GM21360 (cell line): ENCODE results near the gene ADAMTS6.
"Not testable (repeated sequence)": the region's sequence is repeated elsewhere in the genome, so short reads cannot be mapped to it uniquely, and the experiment has no call there.

Experiments
- ATAC-seq: cut with Tn5 transposase; IDR thresholded peaks from one replicate; pipeline ENCODE4 v1.9.1; 2021; ENCODE audit warnings: mild to moderate bottlenecking, moderate library complexity; ENCODE audit not compliant: unreplicated experiment

ADAMTS6 gene

DNA sequence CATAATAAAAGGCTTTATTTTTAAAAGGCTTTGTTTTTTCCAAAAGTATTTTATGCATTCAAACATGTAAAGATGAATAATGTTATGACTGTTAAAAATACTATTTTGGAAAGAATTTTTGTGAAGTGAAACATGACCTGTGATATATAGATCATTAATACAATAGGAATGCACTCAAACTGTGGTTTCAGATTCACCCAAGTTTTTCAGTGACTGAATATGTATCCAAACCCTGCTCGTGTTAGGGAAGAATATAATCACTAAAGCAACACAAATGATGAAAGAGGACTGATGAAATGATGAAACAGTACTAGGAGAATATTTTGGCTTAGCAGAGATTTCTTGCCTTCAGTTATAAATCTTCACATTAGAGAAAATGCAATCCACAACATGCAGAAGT lies 278.0 kb downstream of the ADAMTS6 start:
- ATAC-seq = no peak

GRCh38 chr5:65199993-65200675 lies 281.6 kb downstream of the ADAMTS6 start:
- no peak for ATAC-seq

DNA sequence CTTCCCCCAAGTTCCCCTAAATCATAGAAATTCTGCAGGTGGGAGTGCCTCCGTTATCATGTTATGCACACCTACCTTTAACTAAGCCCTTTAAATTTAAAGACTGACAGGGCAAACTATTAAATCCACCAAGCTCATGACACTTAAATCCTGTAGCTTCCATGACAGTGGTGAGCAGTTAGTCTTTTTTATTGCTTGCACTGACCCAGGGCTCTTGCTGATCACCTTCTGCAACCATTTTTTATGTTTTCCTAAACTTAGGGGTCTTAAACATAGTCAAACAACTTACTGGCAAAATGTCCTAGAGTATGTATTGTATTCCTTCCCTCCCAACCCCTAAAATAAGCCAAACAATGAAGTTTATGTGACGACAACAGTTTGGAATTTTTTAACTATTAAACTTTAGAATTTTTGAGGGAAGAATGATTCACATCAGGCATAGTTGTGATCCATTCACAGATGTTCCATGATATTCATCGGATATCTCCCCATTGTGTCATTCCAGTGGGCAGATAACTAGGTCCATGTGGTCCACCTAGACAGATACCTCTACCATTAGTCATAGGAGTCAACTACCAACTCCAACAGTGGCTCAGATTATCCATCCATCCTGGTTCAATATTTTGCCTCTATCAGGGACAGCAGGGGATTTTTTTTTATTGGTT lies 283.1 kb downstream of the ADAMTS6 start:
- ATAC-seq = no peak

DNA sequence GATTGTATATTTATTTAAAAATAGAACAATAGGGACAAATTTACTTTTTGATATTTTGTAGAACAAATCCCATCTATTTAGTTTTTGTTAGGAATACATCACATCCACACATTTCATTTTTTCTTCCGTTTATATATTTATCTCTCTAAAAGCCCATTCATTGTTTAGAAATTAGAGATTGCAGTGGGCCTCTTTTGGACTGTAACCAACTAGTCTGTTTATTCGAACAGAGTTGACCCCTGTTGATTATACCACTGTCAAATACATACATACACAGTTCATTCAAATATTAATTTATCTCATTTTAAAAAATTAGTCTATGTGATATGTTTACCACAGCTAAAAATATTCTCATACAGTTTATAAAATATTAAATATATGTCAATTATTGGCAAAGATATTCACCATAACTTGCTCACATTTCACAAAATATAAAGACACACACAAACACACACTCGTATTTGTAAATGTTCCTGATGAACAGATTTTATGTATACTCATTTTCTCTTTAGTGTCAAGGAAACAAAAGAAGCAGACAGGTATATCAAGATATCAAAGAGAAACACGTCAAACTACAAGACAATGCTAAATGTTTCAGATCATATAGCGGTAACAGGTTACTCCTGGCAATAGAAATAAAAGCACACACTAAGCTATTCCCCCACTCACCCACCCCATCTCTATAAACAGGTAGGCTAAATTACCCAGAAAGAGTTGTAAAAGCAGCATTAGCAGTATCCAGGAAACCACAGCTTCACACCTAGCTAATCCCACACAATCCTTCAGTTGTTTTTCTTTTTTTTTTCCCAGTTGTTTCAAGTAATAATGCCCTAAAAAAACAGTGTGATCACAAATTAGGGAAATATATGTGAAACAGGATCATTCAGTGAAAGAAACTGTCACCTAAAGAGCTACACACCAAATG lies 283.9 kb downstream of the ADAMTS6 start:
- no peak for ATAC-seq

- ATAC-seq = no peak
These were observed 286.8 kb downstream of the ADAMTS6 start for GRCh38 chr5:65194871-65195270.

DNA sequence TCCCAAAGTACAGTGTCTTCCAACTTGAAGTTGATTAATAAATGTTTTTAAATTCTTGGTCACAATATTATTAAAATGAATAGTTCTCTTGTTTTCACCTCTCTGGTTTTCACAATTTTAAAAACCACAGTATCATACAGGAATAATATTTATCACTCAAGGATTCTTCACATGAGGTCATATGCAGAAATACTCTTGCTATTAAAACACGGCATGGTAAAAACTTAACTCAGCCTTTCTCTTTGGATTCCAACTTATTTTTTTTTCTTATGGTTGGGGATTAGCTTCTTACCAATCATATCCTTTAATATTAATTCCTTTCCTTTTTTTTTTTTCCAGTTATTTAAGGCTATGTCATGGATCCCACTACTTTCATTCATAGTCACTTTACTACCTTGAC lies 289.4 kb downstream of the ADAMTS6 start:
- ATAC-seq = no peak

- ATAC-seq = no peak
These were observed 290.1 kb downstream of the ADAMTS6 start for GRCh38 chr5:65191554-65192135.

DNA sequence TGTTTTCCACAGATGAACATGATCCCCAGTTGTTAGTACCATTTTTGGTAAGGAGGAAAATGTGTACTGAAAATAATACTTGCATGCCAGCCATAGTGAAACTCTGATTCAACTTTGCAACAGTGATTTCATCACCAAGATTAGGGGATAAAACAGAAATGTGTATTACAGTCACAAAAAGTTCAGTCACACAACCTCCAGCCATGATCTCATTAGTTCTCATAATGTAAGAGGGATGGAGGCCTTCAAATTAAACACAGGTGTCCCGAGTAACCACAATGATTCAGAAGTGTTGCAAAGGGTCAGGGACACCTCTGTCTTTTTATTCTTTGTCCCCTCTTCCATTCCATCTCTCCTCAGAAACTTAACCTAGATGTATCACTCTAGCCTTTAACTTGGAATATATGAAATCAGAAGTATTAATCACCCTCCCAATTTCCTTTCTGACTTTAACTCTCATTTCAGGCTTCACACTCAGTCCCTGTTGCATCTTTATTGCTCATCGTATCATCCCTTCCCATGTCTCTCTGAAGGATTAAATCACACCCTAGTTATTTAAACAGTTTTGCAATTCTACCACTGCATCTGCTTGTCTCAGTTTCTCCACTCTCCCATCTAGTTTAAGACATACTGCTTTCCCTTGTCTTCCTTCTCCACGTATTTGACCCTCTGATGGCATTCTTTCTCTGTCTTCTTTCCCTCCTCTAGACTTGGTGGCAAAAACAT lies 291.2 kb downstream of the ADAMTS6 start:
- ATAC-seq = peak; percentile 72

DNA sequence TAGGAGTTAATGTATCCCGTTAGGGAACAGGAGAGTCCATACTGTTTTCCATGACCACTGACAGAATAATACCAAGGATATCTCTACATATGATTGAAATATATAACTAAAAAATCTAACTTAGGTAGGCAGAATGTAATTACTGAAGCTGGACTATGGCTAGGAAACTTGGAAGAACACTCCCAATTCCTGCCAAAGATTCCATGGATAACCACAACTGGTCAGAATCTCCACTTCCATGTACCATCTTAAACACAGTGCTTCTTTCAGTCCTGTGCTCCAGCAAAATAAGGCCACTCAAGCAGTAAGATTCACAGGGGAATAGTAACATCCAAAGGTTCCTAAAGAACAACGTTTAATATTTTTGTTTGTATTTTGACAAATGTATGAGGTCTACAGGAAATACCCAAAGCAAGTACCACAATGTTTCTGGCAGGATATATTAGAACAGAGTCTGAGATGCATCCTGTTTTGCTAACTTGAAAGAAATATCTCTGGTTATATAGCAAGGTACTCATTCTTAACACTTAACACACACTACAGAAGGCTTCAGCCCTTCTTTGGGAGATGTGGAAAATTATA lies 295.0 kb downstream of the ADAMTS6 start:
- no peak for ATAC-seq

DNA sequence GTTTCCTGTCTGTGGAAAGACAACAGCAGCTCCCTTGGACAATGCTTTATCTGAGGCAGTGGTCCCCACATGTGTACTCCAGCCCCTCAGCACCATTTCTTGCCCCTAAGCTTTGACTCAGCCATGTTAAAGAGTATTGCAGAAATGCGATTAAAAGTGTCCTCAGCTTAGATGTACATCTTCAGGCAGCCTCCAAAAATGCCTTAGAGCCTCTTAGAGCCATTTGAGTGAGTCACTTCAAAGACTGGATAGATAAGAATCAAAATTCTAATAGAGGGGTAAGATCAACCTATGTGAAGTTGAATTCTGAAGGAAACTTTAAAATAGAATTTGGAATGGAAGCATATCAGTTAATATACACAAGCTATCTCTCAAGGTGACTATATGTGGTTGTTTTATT lies 296.3 kb downstream of the ADAMTS6 start:
- no peak for ATAC-seq

- ATAC-seq = no peak
These were observed 296.9 kb downstream of the ADAMTS6 start for GRCh38 chr5:65184780-65185179.

- not testable (repeated sequence) for ATAC-seq
These were observed 307.5 kb downstream of the ADAMTS6 start for GRCh38 chr5:65174231-65174630.

GRCh38 chr5:65173130-65173525 lies 308.6 kb downstream of the ADAMTS6 start:
- no peak for ATAC-seq

GRCh38 chr5:65172486-65173129 lies 309.1 kb downstream of the ADAMTS6 start:
- ATAC-seq = peak; percentile 99

- ATAC-seq = peak; percentile 46
These were observed 310.1 kb downstream of the ADAMTS6 start for GRCh38 chr5:65171645-65172044.

DNA sequence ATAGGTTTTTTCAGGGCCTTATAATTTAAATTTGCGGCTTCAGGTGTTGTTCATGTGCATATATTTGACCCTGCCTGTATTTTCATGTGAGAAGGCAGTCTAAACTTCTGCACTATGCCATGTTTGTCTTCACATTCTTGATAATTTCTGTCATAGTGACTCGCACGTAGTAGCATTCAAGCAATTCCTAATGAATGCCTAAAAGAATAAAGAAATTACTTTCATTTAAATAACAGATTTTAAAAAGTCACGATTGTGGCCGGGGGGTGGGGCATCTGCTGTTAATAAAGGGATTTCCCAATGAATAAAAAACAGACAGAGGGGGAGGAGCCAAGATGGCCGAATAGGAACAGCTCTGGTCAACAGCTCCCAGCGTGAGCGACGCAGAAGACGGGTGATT lies 318.0 kb downstream of the ADAMTS6 start:
- no peak for ATAC-seq

DNA sequence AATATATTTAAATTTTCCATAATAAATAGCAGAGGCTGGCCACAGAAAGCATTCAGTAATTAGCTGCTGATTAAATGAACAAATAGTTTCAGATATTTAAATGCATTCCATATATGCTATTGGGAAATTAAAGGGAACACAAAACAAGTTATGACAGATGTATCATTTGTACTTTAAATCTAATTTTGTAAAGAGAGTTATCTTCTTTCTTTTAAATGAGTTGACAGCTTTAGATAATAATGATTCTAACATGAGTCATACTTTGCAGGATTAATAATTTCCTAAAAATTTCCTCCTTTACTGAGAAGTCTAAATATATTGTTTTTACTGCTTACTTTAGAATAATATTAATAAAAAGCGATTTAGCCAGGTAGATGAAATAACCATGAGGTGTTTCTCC lies 320.1 kb downstream of the ADAMTS6 start:
- ATAC-seq = no peak

GRCh38 chr5:65157906-65158603 lies 323.7 kb downstream of the ADAMTS6 start:
- no peak for ATAC-seq

- ATAC-seq = no peak
These were observed 324.8 kb downstream of the ADAMTS6 start for GRCh38 chr5:65156933-65157332.
